ENCODE results near the gene MAPK8.
A peak's percentile ranks its signal among the peaks of the same experiment; 100 is the strongest.

The MAPK8 gene

GRCh38 chr10:48478980-48479811, 172.7 kb downstream of the MAPK8 start:
- no peak for TF ChIP-seq EGR1 (IDR thresholded peaks at IDR 0.05)
- no peak for TF ChIP-seq CEBPB (IDR thresholded peaks at IDR 0.05)
- no peak for TF ChIP-seq ZBTB7A (IDR thresholded peaks at IDR 0.05; ENCODE audit: low read depth)
- no peak for TF ChIP-seq TAF1 (IDR thresholded peaks at IDR 0.05; ENCODE audit: low read depth)
- TF ChIP-seq, protein P1, sequence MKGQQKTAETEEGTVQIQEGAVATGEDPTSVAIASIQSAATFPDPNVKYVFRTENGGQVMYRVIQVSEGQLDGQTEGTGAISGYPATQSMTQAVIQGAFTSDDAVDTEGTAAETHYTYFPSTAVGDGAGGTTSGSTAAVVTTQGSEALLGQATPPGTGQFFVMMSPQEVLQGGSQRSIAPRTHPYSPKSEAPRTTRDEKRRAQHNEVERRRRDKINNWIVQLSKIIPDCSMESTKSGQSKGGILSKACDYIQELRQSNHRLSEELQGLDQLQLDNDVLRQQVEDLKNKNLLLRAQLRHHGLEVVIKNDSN (IDR thresholded peaks at IDR 0.05): no peak
- TF ChIP-seq EP300 (IDR thresholded peaks at IDR 0.05; ENCODE audit: borderline replicate concordance): no peak
- no peak for TF ChIP-seq FOXM1 (IDR thresholded peaks at IDR 0.05; ENCODE audit: borderline replicate concordance, low read depth)
- TF ChIP-seq NFIC (IDR thresholded peaks at IDR 0.05): no peak
- no peak for TF ChIP-seq TCF12 (IDR thresholded peaks at IDR 0.05; ENCODE audit: low read depth)
- TF ChIP-seq TEAD4 (IDR thresholded peaks at IDR 0.05): no peak
- no peak for TF ChIP-seq MAX (IDR thresholded peaks at IDR 0.05)

- TF ChIP-seq, protein P1 (IDR thresholded peaks at IDR 0.05): no peak
- no peak for TF ChIP-seq RAD21 (IDR thresholded peaks at IDR 0.05; ENCODE audit: low read depth)
- no peak for TF ChIP-seq EGR1 (IDR thresholded peaks at IDR 0.05)
These were observed 174.2 kb downstream of the MAPK8 start for GRCh38 chr10:48480397-48481374.

DNA sequence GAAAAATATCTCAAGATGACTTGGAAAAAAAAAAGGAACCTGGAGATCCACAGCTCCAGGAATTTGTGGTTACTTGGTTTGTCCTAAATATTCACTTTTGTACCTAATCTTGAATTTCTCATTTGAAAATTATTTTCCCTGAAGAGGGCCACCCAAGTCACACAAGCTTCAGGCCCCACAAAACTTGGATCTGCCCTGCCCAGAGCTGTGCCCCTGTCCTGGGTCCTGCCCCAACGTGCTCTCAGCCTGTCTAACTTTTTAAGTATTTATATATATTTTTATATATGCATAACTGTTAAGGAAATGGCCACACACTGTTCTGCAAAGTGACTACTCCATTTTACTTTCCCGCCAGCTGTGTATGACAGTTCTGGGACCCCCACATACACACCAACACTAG, 174.9 kb downstream of the MAPK8 start:
- TF ChIP-seq NFIC (IDR thresholded peaks at IDR 0.05): no peak
- TF ChIP-seq, protein P2, sequence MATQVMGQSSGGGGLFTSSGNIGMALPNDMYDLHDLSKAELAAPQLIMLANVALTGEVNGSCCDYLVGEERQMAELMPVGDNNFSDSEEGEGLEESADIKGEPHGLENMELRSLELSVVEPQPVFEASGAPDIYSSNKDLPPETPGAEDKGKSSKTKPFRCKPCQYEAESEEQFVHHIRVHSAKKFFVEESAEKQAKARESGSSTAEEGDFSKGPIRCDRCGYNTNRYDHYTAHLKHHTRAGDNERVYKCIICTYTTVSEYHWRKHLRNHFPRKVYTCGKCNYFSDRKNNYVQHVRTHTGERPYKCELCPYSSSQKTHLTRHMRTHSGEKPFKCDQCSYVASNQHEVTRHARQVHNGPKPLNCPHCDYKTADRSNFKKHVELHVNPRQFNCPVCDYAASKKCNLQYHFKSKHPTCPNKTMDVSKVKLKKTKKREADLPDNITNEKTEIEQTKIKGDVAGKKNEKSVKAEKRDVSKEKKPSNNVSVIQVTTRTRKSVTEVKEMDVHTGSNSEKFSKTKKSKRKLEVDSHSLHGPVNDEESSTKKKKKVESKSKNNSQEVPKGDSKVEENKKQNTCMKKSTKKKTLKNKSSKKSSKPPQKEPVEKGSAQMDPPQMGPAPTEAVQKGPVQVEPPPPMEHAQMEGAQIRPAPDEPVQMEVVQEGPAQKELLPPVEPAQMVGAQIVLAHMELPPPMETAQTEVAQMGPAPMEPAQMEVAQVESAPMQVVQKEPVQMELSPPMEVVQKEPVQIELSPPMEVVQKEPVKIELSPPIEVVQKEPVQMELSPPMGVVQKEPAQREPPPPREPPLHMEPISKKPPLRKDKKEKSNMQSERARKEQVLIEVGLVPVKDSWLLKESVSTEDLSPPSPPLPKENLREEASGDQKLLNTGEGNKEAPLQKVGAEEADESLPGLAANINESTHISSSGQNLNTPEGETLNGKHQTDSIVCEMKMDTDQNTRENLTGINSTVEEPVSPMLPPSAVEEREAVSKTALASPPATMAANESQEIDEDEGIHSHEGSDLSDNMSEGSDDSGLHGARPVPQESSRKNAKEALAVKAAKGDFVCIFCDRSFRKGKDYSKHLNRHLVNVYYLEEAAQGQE (IDR thresholded peaks at IDR 0.05; ENCODE audit: low read depth): peak; percentile 39; the same call in 1 of the 2 replicates

DNA sequence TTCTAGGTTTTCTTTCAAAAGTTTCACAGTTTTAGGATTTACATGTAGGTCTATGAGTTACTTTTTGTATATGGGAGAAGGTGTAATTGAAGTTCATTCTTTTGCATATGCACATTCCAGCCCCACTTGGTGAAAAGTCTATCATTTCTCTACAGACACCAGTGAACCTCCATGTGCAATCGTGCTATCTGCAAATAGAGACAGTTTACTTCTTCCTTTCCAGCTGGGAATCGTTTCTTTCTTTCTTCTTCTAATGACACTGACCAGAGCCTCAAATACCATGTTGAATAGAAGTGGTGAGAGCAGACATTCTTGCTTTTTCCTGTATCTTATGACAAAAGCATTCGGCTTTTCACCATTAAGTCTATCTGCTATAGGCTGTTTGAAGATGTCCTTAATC, 175.7 kb downstream of the MAPK8 start:
- TF ChIP-seq CREB1 (IDR thresholded peaks at IDR 0.05; ENCODE audit: low read depth): no peak
- no peak for TF ChIP-seq CEBPB (IDR thresholded peaks at IDR 0.05)
- TF ChIP-seq EP300 (IDR thresholded peaks at IDR 0.05; ENCODE audit: borderline replicate concordance): no peak
- no peak for TF ChIP-seq TEAD4 (IDR thresholded peaks at IDR 0.05)
- no peak for TF ChIP-seq EGR1 (IDR thresholded peaks at IDR 0.05)
- no peak for TF ChIP-seq RAD21 (IDR thresholded peaks at IDR 0.05; ENCODE audit: low read depth)
- TF ChIP-seq TCF12 (IDR thresholded peaks at IDR 0.05; ENCODE audit: low read depth): no peak
- no peak for TF ChIP-seq TAF1 (IDR thresholded peaks at IDR 0.05; ENCODE audit: low read depth)
- no peak for TF ChIP-seq NFIC (IDR thresholded peaks at IDR 0.05)
- TF ChIP-seq, protein P1 (IDR thresholded peaks at IDR 0.05): no peak
- no peak for TF ChIP-seq ZBTB7A (IDR thresholded peaks at IDR 0.05; ENCODE audit: low read depth)
- TF ChIP-seq MAX (IDR thresholded peaks at IDR 0.05): no peak
- TF ChIP-seq FOXM1 (IDR thresholded peaks at IDR 0.05; ENCODE audit: borderline replicate concordance, low read depth): no peak
- no peak for TF ChIP-seq YY1 (IDR thresholded peaks at IDR 0.05; ENCODE audit: low read depth)
- TF ChIP-seq, protein P2 (IDR thresholded peaks at IDR 0.05; ENCODE audit: low read depth): no peak

- TF ChIP-seq YY1 (IDR thresholded peaks at IDR 0.05; ENCODE audit: low read depth) (no peak), TAF1 (IDR thresholded peaks at IDR 0.05; ENCODE audit: low read depth) (no peak), FOXM1 (IDR thresholded peaks at IDR 0.05; ENCODE audit: borderline replicate concordance, low read depth) (no peak), EGR1 (IDR thresholded peaks at IDR 0.05) (no peak), TEAD4 (IDR thresholded peaks at IDR 0.05) (no peak), RAD21 (IDR thresholded peaks at IDR 0.05; ENCODE audit: low read depth) (no peak), MAX (IDR thresholded peaks at IDR 0.05) (no peak), TCF12 (IDR thresholded peaks at IDR 0.05; ENCODE audit: low read depth) (no peak)
- TF ChIP-seq, protein P2 (IDR thresholded peaks at IDR 0.05; ENCODE audit: low read depth): no peak
These were observed 178.4 kb downstream of the MAPK8 start for GRCh38 chr10:48484911-48485310.

All from Ishikawa (cell line).